HG03196 (cell line): ENCODE results near the gene EPS8.

Experiments used
- ATAC-seq: cut with Tn5 transposase; IDR thresholded peaks from one replicate; pipeline ENCODE4 v1.9.1; 2021; ENCODE audit not compliant: unreplicated experiment

Gene EPS8

DNA sequence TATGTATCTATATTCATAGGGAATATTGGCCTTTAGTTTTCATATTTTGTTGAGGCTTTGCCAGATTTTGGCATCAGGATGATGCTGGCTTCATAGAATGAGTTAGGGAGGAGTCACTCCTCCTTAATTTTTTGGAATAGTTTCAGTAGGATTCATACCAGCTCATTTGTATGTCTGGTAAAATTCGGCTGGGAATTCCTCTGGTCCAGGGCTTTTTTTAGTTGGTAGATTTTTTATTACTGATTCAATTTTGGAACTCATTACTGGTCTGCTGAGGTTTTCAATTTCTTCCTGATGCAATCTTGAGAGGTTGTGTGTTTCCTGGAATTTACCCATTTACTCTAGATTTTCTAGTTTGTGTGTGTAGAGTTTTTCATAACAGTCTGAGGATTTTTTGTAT lies 175.2 kb downstream of the EPS8 start:
- ATAC-seq, result no peak

DNA sequence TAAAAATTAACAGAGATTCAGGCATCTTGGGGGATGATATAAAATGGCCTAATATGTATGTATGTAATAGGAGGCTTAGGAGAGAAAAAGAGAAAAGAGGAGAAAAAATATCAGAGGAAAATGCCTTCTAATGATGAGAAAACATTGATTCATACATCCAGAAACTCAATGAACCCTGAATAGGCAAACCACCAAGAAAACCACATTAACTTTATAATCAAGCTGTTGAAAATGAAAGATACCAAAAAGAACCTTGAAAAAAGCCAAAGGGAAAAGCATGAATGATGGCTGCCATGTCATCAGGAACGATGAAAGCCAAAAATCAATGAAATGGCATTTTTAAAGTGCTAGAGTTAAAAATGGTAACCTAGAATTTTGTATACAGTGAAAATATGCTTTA lies 180.2 kb downstream of the EPS8 start:
- ATAC-seq, result no peak

DNA sequence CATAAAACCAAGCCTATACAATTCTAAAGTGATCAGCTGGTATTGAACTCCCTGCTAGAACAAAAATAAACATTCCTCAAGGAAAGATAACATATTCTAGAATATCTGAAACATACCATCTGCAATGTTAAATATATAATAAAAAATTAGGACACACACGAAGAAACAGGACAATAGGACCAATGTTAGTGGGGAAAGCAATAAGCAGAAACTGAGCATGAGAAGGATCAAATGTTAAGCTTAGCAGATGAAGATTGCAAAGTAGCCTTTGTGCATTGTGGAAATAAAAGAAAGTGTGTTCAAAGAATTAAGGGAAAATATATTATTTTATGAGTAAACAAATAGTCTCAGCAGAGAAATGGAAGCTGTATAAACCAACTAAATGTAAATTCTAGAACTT lies 180.8 kb downstream of the EPS8 start:
- no peak for ATAC-seq

DNA sequence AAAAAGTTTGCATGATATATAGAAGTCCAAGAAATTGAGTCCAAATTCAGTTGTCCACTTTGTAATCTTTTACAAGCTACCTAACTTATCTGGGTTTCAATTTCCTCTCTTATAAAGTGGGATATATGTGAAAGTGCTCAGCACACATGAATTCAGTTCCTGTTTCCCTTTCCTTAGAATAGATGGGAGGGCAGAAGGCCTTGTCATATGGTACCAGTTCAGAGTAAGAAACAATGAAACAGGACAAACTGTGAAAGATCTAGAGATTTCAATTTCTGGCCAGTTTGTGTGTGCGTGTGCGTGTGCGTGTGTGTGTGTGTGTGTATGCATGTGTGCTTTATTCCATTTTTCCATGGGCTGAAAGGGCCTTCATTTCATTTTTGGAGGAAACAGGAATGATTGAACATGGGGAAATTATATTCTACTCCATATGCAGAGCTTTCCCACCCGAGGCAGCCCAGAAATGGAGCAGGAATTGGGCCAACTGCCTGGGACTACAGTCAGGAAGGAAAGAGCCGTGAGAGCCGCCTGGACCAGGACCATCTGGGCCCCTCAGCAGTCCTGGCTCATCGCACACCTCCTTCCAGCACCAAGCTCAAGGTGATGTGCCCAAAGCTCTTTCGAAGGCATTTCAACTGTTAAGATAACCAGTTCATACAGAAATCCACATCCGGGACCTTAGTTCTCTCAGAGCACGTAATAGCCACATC lies 183.2 kb downstream of the EPS8 start:
- no peak for ATAC-seq

DNA sequence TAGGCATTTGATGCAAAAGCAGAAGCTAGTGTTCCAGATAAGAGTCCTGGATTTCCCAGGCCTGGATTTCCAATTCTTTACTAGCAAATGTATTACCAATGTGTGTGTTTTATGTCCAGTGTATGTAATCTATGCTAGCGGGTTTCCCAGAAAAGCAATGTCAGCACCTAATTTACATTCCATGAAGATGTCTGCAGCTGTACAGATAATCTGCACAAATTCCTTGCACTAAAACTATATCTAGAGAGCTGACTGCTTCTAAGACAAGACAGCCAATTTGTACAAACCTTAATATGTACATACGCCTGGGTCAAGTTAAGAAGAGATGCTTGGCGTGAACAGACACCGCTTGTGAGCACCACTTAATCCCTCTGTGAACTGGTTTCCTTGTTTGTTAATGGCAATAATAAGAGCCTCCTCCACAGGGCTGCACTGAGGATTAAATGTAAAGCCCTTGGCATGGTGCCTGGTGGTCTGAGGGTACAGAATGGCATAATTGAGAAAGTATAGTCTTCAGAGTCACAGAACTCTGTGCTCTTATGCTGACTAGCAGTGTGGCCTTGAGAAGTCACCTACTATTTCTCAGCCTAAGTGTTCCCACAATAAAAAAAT lies 185.6 kb downstream of the EPS8 start:
- ATAC-seq, result no peak

DNA sequence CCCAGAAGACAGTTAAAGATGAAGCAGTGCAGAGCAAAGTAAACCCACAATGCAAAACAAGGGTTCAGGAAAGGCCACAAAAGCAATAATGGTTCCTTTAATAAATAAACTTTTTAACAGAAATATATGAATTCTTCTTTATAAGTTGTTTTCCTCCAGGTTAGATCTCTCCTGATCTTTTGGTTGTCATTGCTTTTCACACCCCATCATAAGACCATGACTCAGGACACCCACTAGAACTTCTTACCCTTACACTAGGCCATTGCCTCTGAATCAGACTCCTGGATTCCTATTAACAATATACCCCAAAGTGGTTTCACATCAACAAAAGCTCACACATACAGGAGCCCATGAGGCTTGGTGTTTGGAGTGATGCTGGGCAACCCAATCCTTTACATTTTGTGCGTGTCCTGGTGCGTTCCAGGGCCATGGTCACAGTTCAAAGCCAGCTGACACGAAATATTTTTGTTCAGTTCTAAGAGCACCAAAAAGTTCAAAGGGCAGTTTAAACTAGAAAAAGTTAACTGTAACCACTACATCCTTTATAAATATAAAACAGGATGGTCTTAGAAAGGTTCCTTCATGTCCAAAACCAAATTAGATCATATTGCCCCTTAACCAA lies 187.0 kb downstream of the EPS8 start:
- ATAC-seq, result no peak

DNA sequence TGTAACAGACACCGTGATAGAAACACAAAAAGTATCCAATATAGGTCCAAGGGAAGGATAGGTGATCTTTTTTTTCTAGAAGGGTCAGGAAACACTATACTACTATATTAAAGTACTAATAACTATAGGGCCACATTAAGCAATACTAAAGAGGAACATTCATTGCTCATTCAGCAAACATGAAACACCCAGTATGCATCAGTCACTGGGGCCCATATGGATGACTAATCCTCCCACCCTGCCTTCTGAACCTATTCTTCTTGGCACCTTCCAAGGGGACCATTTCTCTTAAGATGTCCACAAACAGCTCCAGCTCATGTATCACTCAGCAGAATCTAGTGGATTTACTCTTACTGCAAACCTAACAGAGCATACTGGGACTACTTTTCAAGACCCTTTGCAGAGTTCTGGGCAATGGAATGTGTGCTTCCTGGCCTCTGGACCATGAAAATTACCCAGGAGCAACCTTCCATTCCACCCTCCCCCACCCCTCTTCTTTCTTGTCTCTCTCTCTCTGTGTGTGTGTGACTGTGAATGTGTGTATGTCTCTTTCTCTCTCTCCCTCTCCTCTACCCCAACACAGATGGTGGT lies 187.9 kb downstream of the EPS8 start:
- ATAC-seq, result no peak

DNA sequence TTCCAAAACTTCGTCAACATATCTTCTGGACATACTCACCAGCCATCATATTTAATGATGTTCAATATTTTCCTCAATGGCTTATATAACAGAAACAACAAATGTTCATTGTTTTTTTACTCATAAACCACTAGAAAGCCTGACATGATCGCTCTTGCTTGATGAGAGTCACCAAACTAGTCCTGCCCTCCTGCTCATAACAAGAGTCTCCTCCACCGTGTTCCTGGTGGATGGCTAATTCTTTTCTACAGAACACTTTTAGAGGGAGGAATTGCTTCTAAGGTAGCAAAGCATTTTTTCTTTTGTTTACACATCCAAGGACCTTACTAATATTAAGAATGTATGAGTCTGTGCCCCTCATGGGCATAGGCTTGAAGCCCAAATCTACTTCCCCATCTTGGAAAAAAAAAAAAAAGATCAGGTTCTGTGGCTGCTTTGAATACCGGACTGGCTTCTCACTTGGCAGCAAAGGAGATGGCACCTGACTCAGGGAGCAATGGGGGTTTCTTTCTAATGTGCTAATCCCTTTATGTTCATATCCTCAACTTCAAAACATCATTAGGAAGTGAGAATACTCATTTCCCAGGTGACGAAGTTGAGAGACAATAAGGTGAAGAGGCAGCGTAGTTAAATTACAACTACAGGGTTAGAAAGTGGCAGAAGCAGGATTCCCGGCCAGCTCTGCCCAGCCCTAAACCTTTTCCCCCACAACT lies 188.8 kb downstream of the EPS8 start:
- ATAC-seq, result no peak

DNA sequence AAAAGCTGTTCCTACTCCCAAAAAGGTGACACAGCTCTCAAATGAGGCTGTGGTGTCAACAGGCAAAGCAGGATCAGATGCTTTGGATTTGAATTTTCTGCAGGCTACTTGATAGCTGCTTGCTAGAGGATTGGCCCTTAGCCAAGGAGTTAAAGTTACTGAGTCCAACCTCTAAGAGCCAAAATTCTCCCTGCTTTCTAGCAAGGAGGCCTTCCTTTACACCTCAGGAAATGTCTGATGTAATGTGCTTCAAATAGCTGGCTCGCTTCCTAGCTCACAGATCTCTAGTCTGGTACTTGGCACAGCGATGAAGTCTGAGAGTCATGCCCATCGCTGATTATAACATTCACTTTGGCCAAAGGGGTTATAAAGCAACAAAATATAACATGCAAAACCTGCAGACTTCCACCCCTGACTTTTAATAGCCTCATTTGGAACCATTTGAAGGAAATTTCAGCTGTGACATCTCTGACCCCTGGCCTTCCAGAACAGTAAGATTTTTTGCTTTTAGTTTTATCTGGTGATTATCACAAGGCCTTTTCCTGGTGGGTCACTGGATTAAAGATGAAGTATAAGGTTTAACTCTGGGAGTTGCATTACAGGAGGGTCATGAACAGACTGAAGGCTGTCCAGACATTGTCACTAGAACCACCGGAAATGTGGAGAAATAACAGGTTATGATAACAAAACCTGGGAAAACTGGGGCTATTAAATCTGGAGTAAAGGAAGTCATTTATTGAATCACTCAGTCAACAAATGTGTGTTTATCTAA lies 189.7 kb downstream of the EPS8 start:
- ATAC-seq, result no peak

DNA sequence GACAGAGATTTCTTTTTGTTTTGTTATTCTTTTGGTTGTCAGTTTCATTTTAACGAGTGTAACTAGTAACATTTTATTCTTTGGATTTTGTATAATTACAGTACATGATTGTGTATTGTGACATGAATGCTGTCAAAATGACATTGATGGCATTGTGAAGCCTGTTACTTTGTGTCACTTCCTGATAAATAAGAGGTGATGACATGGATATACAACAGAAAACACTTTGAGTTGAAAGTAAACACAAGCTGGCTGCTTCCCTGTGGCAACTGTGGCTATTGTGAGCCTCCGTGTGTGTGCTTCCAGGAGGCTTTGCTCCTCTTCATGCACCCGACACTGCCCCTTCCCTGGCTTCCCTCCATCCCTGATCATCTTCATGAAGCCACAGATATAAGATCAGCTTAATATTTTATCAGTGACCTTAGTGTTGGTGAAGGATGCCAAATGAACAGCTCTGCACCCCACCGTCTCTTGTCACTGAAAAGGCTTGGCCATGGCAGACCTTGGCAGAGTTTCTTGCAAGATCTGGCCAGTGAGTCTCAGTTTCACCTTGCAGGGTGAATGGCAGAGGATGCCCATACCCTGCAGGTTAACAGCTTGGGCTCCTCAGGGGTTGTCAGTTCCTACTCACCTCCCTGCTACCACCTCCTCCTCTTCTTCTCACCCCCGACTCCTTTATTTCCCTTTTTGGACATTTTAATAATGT lies 191.9 kb downstream of the EPS8 start:
- no peak for ATAC-seq

DNA sequence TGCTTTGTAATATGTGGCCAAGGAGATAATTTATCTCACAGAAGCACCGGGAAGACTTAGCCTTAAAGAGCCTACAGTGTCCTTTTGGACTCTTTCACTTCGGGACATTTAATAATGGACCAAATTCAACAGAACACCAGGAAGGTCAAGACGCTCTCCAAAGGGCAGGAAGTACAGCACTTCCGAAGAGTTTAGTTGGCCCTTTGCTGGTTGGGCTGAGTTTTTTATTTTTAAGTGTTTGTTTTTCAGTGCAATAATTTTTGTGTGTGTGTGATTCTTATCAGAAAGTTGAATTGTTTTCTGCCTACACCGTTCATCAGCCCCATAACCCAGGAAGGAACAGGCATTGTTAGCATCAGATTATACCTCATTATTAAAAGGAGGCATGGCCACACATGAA lies 193.0 kb downstream of the EPS8 start:
- no peak for ATAC-seq

DNA sequence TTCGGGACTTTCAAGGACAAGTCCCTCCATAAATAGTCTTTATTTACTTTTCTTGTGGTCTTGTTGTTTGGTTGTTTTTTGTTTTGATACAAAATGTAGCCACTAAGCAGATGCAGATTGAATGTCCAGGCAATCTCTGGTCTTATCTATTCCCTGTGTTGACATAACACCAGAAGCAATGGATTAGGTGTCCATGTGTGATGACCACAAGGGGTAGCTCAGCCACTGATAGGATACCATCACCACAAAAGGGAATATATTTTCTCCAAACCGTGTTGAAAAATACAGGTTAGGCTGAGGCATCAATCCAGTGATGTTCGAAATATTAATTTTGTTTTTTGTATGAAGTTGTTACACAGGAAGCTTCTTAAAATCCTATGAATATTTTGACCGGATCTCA lies 196.3 kb downstream of the EPS8 start:
- no peak for ATAC-seq

DNA sequence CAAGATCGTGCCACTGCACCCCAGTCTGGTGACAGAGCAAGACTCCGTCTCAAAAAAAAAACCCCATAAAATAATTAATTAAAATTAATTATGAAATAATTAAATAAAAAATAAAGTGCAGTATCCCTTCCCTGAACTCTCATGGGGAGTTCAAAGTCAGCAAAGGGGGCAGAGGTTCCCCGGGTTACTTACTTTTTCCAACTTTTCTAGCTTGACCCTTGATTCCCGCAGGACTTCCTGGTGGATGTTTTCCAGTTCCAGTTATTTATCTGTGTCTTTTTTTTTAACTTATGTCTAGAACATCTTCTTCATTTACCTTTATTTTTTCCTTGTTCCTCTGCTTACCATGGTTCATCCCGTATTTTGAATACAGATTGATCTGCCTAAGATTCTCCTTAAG lies 197.4 kb downstream of the EPS8 start:
- no peak for ATAC-seq

DNA sequence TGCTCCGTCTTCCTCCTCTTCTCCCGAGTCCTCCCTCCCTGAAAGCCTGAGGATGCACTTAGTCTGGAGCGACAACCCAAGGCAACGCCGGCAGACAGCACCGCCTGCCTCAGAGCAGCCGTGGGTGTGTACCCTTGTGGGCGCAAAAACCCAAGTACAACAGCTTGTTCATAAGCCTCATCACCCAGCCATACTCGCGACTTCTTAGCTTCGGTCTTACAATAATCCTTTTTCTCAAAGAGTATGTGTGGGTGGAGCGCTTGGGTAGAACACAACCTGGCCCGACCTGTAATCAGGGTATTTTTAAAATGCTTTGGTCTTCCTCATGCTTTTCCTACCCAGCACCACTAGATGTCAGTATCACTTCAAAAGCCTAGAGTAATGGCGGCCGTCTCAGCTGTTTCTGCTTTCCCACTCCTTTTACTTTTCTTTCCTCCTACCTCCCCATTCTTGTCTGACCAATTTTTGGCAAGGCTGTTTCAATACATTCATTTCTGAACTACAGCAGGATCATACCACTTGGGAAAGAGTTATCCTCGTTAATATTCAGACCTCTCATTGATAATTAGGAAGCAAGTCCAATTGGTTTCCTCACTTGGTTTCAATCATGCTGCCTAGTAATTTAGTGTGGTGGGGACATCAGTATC lies 198.9 kb downstream of the EPS8 start:
- ATAC-seq, result no peak

DNA sequence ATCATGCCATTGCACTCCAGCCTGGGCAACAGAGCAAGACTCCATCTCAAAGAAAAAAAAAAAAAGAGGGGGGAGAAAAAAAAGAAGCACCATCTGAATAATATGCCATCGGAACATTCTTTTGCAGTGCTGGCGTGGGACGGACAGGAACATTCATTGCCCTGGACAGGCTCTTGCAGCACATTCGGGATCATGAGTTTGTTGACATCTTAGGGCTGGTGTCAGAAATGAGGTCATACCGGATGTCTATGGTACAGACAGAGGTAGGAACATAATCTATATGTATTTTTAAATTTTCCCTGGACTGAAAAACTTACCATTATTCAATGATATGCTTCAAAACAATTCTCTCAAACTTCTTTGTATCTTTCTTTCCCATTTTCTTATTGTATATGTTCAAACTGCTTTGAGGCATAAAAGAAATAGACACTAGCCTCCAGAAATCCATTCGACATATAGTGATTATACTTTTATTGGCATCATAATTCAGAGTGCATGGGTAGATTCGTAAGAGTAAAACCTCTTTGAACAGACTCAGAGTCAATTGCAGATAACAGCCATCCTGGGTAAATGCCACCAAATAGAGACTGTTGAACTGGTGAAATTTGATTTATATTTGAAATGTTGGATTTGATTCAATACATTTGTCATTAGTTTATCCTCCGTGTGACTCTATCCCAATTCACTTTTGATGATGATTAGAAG lies 199.7 kb downstream of the EPS8 start:
- ATAC-seq, result no peak

DNA sequence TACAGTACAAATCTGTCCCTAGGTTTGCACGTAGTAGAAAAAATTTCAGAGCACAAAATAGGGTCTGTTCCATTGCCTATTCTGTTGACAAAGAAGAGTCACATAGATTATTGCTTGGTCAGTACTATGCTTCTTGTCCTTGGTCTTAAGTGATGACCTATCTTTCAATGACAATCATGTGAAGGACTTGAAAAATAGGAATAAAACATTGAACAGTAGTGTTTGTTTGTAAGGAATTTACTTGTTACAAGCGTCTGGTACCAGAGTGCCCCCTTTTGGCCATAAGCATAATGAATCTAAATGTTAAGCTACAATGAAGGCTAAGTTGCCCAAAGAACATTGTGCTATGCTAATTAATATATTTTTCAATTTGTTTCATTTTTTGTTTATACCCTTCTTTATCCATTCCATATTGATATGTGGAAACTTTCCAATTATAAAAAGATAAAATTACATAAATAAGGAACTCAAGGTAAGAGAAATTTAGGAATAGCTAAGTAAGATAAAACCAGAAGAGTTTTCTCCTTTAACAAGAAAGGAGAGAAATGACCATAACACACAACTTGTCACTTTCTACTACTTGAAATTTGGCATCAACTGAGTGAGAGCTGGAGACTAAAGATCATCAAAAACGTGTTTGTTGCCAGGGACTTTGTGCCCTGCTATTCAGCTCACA lies 204.7 kb downstream of the EPS8 start:
- ATAC-seq, result no peak

DNA sequence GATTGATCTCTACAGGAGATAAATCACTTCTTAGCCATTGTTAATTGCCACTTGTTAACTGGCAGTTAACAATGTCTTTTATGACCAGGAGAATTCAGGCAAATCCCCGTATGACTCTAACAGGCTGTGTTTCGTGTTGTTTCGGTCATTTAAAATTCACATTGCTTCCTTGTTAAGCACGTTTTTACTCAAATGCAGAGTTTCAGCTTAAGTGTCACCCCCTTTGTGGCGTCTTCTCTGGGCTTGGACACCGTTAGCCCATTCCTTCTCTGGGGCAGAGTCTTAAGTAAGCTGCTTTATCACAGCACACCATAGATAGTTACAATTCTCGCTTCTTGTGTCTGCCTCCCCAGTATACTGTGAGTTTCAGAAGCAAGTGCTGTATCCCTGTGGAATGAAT lies 205.4 kb downstream of the EPS8 start:
- no peak for ATAC-seq

DNA sequence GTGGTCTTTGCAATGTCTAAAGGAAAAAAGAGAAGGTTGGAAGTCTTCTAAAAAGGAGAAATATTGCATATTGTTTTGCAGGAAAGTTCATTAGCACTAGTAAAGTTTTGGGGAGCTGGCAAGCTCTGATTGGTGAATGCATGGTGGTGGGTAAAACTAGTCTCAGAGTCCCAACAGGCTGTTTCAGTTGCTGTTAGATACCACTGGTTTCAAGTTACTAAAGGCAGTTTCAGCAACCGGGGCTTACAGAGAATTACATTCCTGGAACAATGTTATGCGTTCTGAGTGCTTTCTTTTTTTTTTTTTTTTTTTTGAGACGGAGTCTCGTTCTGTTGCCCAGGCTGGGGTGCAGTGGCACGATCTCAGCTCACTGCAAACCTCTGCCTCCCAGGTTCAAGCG lies 208.2 kb downstream of the EPS8 start:
- ATAC-seq, result no peak

DNA sequence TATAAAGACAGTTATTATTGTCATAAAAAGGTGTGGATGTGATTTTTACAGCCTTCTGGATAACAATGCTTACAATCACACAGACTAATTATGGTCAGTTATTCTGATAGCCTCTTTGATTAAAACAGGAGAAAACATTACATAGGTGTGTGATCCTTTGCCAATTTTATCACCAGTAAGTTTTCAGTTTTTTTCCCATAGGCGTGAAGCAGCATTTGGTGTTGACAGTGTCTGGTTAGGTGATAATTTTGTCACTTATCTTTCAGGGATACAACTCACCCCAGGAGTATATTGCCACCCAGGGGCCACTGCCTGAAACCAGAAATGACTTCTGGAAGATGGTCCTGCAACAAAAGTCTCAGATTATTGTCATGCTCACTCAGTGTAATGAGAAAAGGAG lies 208.8 kb downstream of the EPS8 start:
- no peak for ATAC-seq
